ENCODE data around the gene MDGA2. TPM values are rescaled to one million over a fixed set of nuclear protein-coding genes. Genes with fewer than 3 reads are reported as not detected.
"Not testable (repeated sequence)": the region's sequence is repeated elsewhere in the genome, so short reads cannot be mapped to it uniquely, and the experiment has no call there.

The MDGA2 gene
- total RNA-seq, 1 donor from 2014 or later = not detected

DNA sequence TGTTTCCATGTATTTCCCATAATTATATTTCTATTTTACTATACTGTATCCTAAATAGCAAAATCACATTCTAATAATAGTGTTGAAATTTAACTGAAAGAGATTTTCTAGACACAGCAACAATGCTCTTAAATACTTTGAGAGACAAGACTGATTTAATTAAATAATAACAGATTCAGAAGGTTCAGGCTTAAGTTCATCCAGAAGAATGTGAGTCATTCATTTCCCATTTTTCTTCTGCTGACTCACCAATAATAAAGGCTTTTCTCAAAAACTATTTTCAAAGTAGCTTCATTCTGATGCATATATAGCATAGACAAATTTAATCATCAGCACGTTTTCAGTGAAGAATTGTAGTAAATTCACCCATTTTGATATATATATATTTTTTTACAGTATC, 481.4 kb downstream of the MDGA2 start:
- DNase-seq (no peak), ATAC-seq (ENCODE audit: low read depth) (no peak)
- no peak overlapping the region for H3K27ac Mint-ChIP-seq
- TF ChIP-seq, protein P1, sequence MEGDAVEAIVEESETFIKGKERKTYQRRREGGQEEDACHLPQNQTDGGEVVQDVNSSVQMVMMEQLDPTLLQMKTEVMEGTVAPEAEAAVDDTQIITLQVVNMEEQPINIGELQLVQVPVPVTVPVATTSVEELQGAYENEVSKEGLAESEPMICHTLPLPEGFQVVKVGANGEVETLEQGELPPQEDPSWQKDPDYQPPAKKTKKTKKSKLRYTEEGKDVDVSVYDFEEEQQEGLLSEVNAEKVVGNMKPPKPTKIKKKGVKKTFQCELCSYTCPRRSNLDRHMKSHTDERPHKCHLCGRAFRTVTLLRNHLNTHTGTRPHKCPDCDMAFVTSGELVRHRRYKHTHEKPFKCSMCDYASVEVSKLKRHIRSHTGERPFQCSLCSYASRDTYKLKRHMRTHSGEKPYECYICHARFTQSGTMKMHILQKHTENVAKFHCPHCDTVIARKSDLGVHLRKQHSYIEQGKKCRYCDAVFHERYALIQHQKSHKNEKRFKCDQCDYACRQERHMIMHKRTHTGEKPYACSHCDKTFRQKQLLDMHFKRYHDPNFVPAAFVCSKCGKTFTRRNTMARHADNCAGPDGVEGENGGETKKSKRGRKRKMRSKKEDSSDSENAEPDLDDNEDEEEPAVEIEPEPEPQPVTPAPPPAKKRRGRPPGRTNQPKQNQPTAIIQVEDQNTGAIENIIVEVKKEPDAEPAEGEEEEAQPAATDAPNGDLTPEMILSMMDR (IDR thresholded peaks at IDR 0.05) = no peak
- intact Hi-C loops (cut with micrococcal nuclease) = no loop called here
- H3K27me3 Mint-ChIP-seq = no peaks in the 10 kb centered on the region
- H3K4me3 Mint-ChIP-seq = no peak overlapping the region
- CTCF ChIA-PET = no interaction called here
- no peaks in the 10 kb centered on the region for H3K36me3 Mint-ChIP-seq (ENCODE audit: low read depth)
- POLR2A ChIA-PET = no interaction called here
- no peaks in the 10 kb centered on the region for H3K4me1 Mint-ChIP-seq
- no peaks in the 10 kb centered on the region for H3K9me3 Mint-ChIP-seq

DNA sequence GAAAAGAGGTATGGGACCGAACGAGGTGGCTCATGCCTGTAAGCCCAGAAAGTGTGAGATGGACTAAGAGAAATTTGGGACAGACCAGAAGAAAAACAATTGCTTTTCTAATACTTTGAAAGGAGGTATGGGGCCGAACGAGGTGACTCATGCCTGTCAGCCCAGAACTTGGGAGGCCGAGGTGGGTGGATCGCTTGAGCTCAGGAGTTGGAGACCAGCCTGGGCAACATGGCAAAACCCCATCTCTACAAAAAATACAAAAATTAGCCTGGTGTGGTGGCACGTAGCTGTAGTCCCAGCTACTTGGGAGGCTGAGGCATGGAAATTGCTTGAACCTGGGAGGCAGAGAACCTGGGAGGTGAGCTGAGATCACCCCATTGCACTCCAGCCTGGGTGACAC, 483.2 kb downstream of the MDGA2 start:
- H3K4me1 Mint-ChIP-seq; intact Hi-C loops (cut with micrococcal nuclease); CTCF ChIA-PET; POLR2A ChIA-PET; DNase-seq; H3K36me3 Mint-ChIP-seq (ENCODE audit: low read depth); ATAC-seq (ENCODE audit: low read depth); H3K4me3 Mint-ChIP-seq; H3K9me3 Mint-ChIP-seq; H3K27ac Mint-ChIP-seq; H3K27me3 Mint-ChIP-seq: not testable (repeated sequence)

DNA sequence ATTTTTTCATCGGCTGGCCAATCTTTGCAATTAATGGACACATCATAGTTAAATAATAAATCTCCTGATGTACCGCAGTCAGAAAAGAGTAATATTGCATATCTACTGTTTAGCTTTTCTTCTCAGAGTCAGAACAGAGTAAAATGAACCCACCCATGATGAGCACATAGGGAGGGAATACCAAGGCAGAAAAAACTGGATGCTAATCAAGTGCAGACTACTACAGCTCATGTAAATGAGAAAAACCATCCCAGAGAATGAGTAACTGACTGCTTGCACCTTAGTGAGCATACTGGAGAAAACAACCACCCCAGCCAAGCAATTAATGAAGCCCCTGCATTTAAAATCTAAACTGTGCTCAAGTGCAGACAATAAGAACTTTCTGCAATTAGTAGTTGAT, 483.7 kb downstream of the MDGA2 start:
- CTCF ChIA-PET = no interaction called here
- no peak overlapping the region for H3K27ac Mint-ChIP-seq
- H3K36me3 Mint-ChIP-seq (ENCODE audit: low read depth) = no peaks in the 10 kb centered on the region
- no peaks in the 10 kb centered on the region for H3K4me1 Mint-ChIP-seq
- no peak for ATAC-seq (ENCODE audit: low read depth)
- TF ChIP-seq, protein P1 (IDR thresholded peaks at IDR 0.05) = no peak
- H3K9me3 Mint-ChIP-seq = no peaks in the 10 kb centered on the region
- no peak overlapping the region for H3K4me3 Mint-ChIP-seq
- no peak for DNase-seq
- H3K27me3 Mint-ChIP-seq = no peaks in the 10 kb centered on the region
- intact Hi-C loops (cut with micrococcal nuclease) = no loop called here
- POLR2A ChIA-PET = no interaction called here

DNA sequence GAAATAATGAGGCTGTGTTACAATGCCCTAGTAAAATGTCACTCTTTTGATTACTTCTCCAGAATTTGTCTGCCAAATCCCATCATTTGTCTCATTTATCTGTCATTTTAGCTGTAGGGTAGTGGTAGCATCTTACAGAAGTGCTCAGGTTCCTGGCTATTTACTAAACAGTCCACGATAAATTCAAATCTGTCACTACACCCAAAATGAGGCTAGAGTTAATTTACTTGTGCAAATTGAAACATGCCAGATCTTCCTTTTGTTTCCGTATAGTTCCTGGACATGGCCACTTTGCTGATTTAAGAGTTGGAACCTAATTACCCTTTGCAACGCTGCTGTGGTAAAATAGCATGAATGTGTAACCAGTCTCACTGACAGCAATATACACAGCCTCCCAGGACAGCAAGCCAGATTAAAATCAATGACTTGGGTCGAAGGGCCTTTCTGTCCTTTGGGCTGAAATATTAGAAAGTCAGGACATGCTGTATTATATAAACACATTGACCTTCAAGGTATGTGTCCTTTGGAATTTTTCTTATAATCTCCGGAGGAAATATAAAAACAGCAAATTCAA, 485.4 kb downstream of the MDGA2 start:
- Mint-ChIP-seq H3K27ac (no peak overlapping the region), H3K27me3 (no peaks in the 10 kb centered on the region), H3K4me3 (no peak overlapping the region), H3K4me1 (no peaks in the 10 kb centered on the region), H3K36me3 (ENCODE audit: low read depth) (no peaks in the 10 kb centered on the region), H3K9me3 (no peaks in the 10 kb centered on the region)
- ATAC-seq (ENCODE audit: low read depth) (no peak), DNase-seq (no peak)
- CTCF ChIA-PET = no interaction called here
- POLR2A ChIA-PET = no interaction called here
- intact Hi-C loops (cut with micrococcal nuclease) = no loop called here
- TF ChIP-seq, protein P1 (IDR thresholded peaks at IDR 0.05) = no peak

DNA sequence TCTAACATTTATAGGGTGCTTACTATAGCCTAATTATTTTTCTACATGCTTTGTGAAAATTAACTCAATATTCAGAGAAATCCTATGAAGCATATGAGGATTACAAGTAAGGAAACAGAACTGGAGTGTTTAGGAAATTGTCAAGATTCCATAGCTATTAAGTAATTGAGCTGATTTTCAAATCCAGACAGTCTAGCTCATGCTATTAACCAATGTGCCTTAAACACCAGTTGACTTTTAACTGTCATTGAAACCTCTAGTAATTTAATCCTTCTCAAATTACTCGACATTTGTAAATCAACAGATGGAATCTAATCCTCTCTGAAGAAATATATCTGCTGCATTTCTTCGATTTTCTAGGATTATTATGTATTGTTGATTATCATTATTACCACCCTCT, 488.9 kb downstream of the MDGA2 start:
- no peaks in the 10 kb centered on the region for H3K36me3 Mint-ChIP-seq (ENCODE audit: low read depth)
- ATAC-seq (ENCODE audit: low read depth) = no peak
- no peak overlapping the region for H3K27ac Mint-ChIP-seq
- ChIA-PET POLR2A (no interaction called here), CTCF (no interaction called here)
- H3K9me3 Mint-ChIP-seq = peaks cover 5% of the 10 kb centered on the region
- DNase-seq = no peak
- TF ChIP-seq, protein P1 (IDR thresholded peaks at IDR 0.05) = no peak
- no peak overlapping the region for H3K4me3 Mint-ChIP-seq
- intact Hi-C loops (cut with micrococcal nuclease) = no loop called here
- no peaks in the 10 kb centered on the region for H3K27me3 Mint-ChIP-seq
- H3K4me1 Mint-ChIP-seq = no peaks in the 10 kb centered on the region

DNA sequence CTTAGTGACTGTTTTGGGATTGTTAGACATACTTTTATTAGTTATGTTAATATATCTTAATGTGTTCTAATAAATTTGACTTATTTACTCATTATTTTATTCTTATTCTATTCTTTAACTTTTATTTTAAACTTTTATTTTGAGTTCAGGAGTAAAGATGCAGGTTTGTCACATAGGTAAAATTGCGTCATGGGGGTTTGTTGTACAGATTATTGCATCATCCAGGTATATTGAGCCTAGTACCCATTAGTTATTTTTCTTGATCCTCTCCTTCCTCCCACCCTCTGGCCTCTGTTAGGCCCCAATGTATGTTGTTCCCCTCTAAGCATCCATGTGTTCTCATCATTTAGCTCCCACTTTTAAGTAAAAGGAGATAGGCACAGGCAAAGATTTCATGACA, 495.5 kb downstream of the MDGA2 start:
- intact Hi-C loops (cut with micrococcal nuclease) = no loop called here
- POLR2A ChIA-PET = no interaction called here
- TF ChIP-seq, protein P1 (IDR thresholded peaks at IDR 0.05) = no peak
- DNase-seq = no peak
- H3K4me3 Mint-ChIP-seq = no peak overlapping the region
- no peak overlapping the region for H3K27ac Mint-ChIP-seq
- CTCF ChIA-PET = no interaction called here
- ATAC-seq (ENCODE audit: low read depth) = no peak
- no peaks in the 10 kb centered on the region for H3K36me3 Mint-ChIP-seq (ENCODE audit: low read depth)
- no peaks in the 10 kb centered on the region for H3K4me1 Mint-ChIP-seq
- H3K27me3 Mint-ChIP-seq = no peaks in the 10 kb centered on the region
- H3K9me3 Mint-ChIP-seq = peaks cover 9% of the 10 kb centered on the region

DNA sequence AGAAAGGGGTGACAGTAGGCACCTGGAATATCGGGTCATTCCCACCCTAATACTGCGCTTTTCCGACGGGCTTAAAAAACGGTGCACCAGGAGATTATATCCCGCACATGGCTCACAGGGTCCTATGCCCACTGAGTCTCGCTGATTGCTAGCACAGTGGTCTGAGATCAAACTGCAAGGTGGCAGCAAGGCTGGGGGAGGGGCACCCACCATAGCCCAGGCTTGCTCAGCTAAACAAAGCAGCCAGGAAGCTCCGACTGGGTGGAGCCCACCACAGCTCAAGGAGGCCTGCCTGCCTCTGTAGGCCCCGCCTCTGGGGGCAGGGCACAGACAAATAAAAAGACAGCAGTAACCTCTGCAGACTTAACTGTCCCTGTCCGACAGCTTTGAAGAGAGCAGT, 503.5 kb downstream of the MDGA2 start:
- H3K9me3 Mint-ChIP-seq; H3K27ac Mint-ChIP-seq; intact Hi-C loops (cut with micrococcal nuclease); H3K36me3 Mint-ChIP-seq (ENCODE audit: low read depth); H3K27me3 Mint-ChIP-seq; ATAC-seq (ENCODE audit: low read depth); CTCF ChIA-PET; POLR2A ChIA-PET; H3K4me1 Mint-ChIP-seq; DNase-seq; H3K4me3 Mint-ChIP-seq: not testable (repeated sequence)

Data from activated B cell treated with CpG ODN at 0.5 μM for 24 hours (primary cell).